Activated T-helper 2 cell treated with anti-CD3 and anti-CD28 coated beads, Interferon-gamma antibody, Interleukin-2, Interleukin-4, amounts not matched to agents 10 μg/mL and 5 μg/mL and 100 μg/mL, durations not matched to agents 14 hours and 24 hours and 36 hours (primary cell): Measurements from ENCODE around the gene CDC40. TPM values are rescaled to one million over a fixed set of nuclear protein-coding genes. Genes with fewer than 3 reads are reported as not detected.
"Not testable (repeated sequence)": the region's sequence is repeated elsewhere in the genome, so short reads cannot be mapped to it uniquely, and the experiment has no call there.

Experiments used
- DNase-seq: peaks from one replicate; pipeline ENCODE4 v3.0.0; 2021; ENCODE audit warnings: low spot score
- H3K27ac Mint-ChIP-seq: one replicate; pipeline ENCODE4 v1.8.0; 2021; ENCODE audit warnings: mixed read lengths
- H3K27me3 Mint-ChIP-seq: one replicate; pipeline ENCODE4 v1.8.0; 2021; ENCODE audit warnings: low read depth, mixed read lengths
- H3K36me3 Mint-ChIP-seq: one replicate; pipeline ENCODE4 v1.8.0; 2021; ENCODE audit warnings: low read depth, mixed read lengths
- H3K4me1 Mint-ChIP-seq: one replicate; pipeline ENCODE4 v1.8.0; 2021; ENCODE audit warnings: low read depth, mixed read lengths
- H3K4me3 Mint-ChIP-seq: one replicate; pipeline ENCODE4 v1.8.0; 2021; ENCODE audit warnings: low read depth, mild to moderate bottlenecking, moderate library complexity, mixed read lengths
- H3K9me3 Mint-ChIP-seq: one replicate; pipeline ENCODE4 v1.8.0; 2021; ENCODE audit warnings: mixed read lengths
- intact Hi-C: fragments of 100-400 bp; cut with micrococcal nuclease; formaldehyde crosslinking; loops from one replicate; pipeline ENCODE4 v1.15.1; 2023
- total RNA-seq: library from RNA; stranded (reverse); gene quantifications from 2 replicates; pipeline ENCODE4 v1.2.3, GENCODE V29; 2022

Gene CDC40
- total RNA-seq, 1 donor from 2014 or later, result 25.4 TPM

GRCh38 chr6:110214338-110214737 is 34.1 kb downstream of the CDC40 start:
- no peaks in the 10 kb centered on the region for H3K9me3 Mint-ChIP-seq
- H3K4me1 Mint-ChIP-seq, result no peaks in the 10 kb centered on the region
- no peak overlapping the region for H3K27ac Mint-ChIP-seq
- no peak overlapping the region for H3K4me3 Mint-ChIP-seq
- H3K27me3 Mint-ChIP-seq, result no peaks in the 10 kb centered on the region
- intact Hi-C loops, result no loop called here
- DNase-seq, result no peak
- H3K36me3 Mint-ChIP-seq, result peaks cover 47% of the 10 kb centered on the region

- Mint-ChIP-seq H3K4me1 (no peaks in the 10 kb centered on the region), H3K9me3 (no peaks in the 10 kb centered on the region), H3K27ac (no peak overlapping the region), H3K27me3 (no peaks in the 10 kb centered on the region), H3K36me3 (peaks cover 57% of the 10 kb centered on the region), H3K4me3 (no peak overlapping the region)
- intact Hi-C loops, result no loop called here
- no peak for DNase-seq
Measured at GRCh38 chr6:110216140-110216539, 35.9 kb downstream of the CDC40 start.

- Mint-ChIP-seq H3K9me3 (no peaks in the 10 kb centered on the region), H3K4me3 (no peak overlapping the region)
- intact Hi-C loops, result no loop called here
Measured at GRCh38 chr6:110217266-110217665, 37.0 kb downstream of the CDC40 start.

GRCh38 chr6:110221738-110222137 is 41.5 kb downstream of the CDC40 start:
- no peak for DNase-seq
- Mint-ChIP-seq H3K9me3 (no peaks in the 10 kb centered on the region), H3K27ac (no peak overlapping the region), H3K4me3 (no peak overlapping the region), H3K36me3 (peaks cover 45% of the 10 kb centered on the region), H3K27me3 (no peaks in the 10 kb centered on the region), H3K4me1 (no peaks in the 10 kb centered on the region)
- intact Hi-C loops, result loop anchor here (5.0 kb wide), 1 partner anchor 441 kb away; no protein-coding TSS in a partner anchor

More at GRCh38 chr6:110217266-110217665, 37.0 kb downstream of the CDC40 start:
- no peaks in the 10 kb centered on the region for H3K27me3 Mint-ChIP-seq
- H3K36me3 Mint-ChIP-seq, result peaks cover 55% of the 10 kb centered on the region
- H3K4me1 Mint-ChIP-seq, result no peaks in the 10 kb centered on the region
- no peak overlapping the region for H3K27ac Mint-ChIP-seq
- no peak for DNase-seq

- Mint-ChIP-seq H3K27me3 (no peaks in the 10 kb centered on the region), H3K9me3 (no peaks in the 10 kb centered on the region), H3K36me3 (peaks cover 34% of the 10 kb centered on the region), H3K27ac (no peak overlapping the region), H3K4me3 (no peak overlapping the region), H3K4me1 (no peaks in the 10 kb centered on the region)
- intact Hi-C loops, result no loop called here
- DNase-seq, result no peak
Measured at GRCh38 chr6:110226261-110226660, 46.0 kb downstream of the CDC40 start.

- intact Hi-C loops, result no loop called here
- DNase-seq, result no peak
- Mint-ChIP-seq H3K27me3 (no peaks in the 10 kb centered on the region), H3K4me1 (peaks cover 6% of the 10 kb centered on the region), H3K36me3 (peaks cover 16% of the 10 kb centered on the region), H3K4me3 (no peak overlapping the region), H3K9me3 (no peaks in the 10 kb centered on the region), H3K27ac (no peak overlapping the region)
Measured at GRCh38 chr6:110232450-110232849, 52.2 kb downstream of the CDC40 start.

GRCh38 chr6:110233770-110234374 is 53.6 kb downstream of the CDC40 start:
- H3K4me1 Mint-ChIP-seq, result peaks cover 6% of the 10 kb centered on the region
- no peak overlapping the region for H3K27ac Mint-ChIP-seq
- H3K36me3 Mint-ChIP-seq, result peaks cover 13% of the 10 kb centered on the region
- no peak overlapping the region for H3K4me3 Mint-ChIP-seq
- H3K27me3 Mint-ChIP-seq, result no peaks in the 10 kb centered on the region
- DNase-seq, result no peak
- H3K9me3 Mint-ChIP-seq, result no peaks in the 10 kb centered on the region
- intact Hi-C loops, result loop anchor here (2.0 kb wide), 1 partner anchor 53 kb away; the partner anchor contains the start of gene CDC40

- H3K36me3 Mint-ChIP-seq, H3K4me3 Mint-ChIP-seq, H3K4me1 Mint-ChIP-seq, H3K27ac Mint-ChIP-seq, DNase-seq, intact Hi-C loops, H3K27me3 Mint-ChIP-seq, H3K9me3 Mint-ChIP-seq: not testable (repeated sequence)
Measured at GRCh38 chr6:110236007-110236406, 55.8 kb downstream of the CDC40 start.

- H3K27me3 Mint-ChIP-seq, result no peaks in the 10 kb centered on the region
- intact Hi-C loops, result no loop called here
- no peak overlapping the region for H3K4me3 Mint-ChIP-seq
- H3K9me3 Mint-ChIP-seq, result peaks cover 8% of the 10 kb centered on the region
- H3K27ac Mint-ChIP-seq, result no peak overlapping the region
- H3K4me1 Mint-ChIP-seq, result no peaks in the 10 kb centered on the region
- DNase-seq, result no peak
- H3K36me3 Mint-ChIP-seq, result peaks cover 6% of the 10 kb centered on the region
Measured at GRCh38 chr6:110239526-110240274, 59.5 kb downstream of the CDC40 start.

- H3K27ac Mint-ChIP-seq, intact Hi-C loops, H3K4me3 Mint-ChIP-seq, H3K4me1 Mint-ChIP-seq, DNase-seq, H3K27me3 Mint-ChIP-seq, H3K9me3 Mint-ChIP-seq, H3K36me3 Mint-ChIP-seq: not testable (repeated sequence)
Measured at GRCh38 chr6:110244621-110245020, 64.4 kb downstream of the CDC40 start.

- Mint-ChIP-seq H3K4me3 (no peak overlapping the region), H3K27me3 (no peaks in the 10 kb centered on the region), H3K9me3 (peaks cover 8% of the 10 kb centered on the region), H3K27ac (no peak overlapping the region), H3K36me3 (no peaks in the 10 kb centered on the region), H3K4me1 (no peaks in the 10 kb centered on the region)
- intact Hi-C loops, result no loop called here
- no peak for DNase-seq
Measured at GRCh38 chr6:110246378-110246777, 66.2 kb downstream of the CDC40 start.

- intact Hi-C loops, result no loop called here
- Mint-ChIP-seq H3K9me3 (peaks cover 8% of the 10 kb centered on the region), H3K4me3 (no peak overlapping the region)
Measured at GRCh38 chr6:110246900-110247546, 66.8 kb downstream of the CDC40 start.

GRCh38 chr6:110250058-110250457 is 69.8 kb downstream of the CDC40 start:
- Mint-ChIP-seq H3K36me3 (no peaks in the 10 kb centered on the region), H3K4me1 (no peaks in the 10 kb centered on the region), H3K27me3 (no peaks in the 10 kb centered on the region), H3K27ac (no peak overlapping the region), H3K4me3 (no peak overlapping the region), H3K9me3 (no peaks in the 10 kb centered on the region)
- intact Hi-C loops, result no loop called here
- DNase-seq, result no peak

More at GRCh38 chr6:110246900-110247546, 66.8 kb downstream of the CDC40 start:
- DNase-seq, result no peak
- Mint-ChIP-seq H3K27ac (no peak overlapping the region), H3K36me3 (no peaks in the 10 kb centered on the region), H3K4me1 (no peaks in the 10 kb centered on the region), H3K27me3 (no peaks in the 10 kb centered on the region)
